ENCODE data around the gene ZNF548.
A peak's percentile ranks its signal among the peaks of the same experiment; 100 is the strongest.
"Not testable (repeated sequence)": the region's sequence is repeated elsewhere in the genome, so short reads cannot be mapped to it uniquely, and the experiment has no call there.

The ZNF548 gene

GRCh38 chr19:57389730-57390598, at the start of gene ZNF548:
ZNF548 (plus strand) TSS chr19:57389854; CDS start chr19:57390100, 246 bp downstream.
- peak; percentile 99 for DNase-seq (ENCODE audit: low spot score)

GRCh38 chr19:57342582-57342981, 47.1 kb upstream of the ZNF548 start:
- no peak for DNase-seq (ENCODE audit: low spot score)

DNA sequence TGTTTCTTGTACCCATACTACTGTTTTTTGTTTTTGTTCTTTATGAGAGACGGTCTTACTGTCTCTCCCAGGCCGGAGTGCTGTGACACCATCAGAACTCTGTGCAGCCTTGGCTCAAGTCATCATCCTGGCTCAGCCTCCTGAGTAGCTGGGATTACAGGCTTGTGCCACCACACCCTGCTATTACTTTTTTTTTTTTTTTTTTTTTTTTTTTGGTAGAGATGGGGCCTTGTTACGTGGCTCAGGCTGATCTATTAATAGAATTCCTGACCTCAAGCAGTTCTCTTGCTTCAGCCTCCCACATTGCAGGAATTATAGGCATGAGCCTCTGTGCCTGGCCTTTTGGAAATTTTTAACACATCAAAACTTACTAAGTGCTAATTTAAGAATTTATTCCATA, 41.5 kb upstream of the ZNF548 start:
- DNase-seq (ENCODE audit: low spot score), result no peak

GRCh38 chr19:57350877-57351805, 38.5 kb upstream of the ZNF548 start, which contains the start of gene ZNF304:
ZNF304 (plus strand) TSS chr19:57351271; CDS start chr19:57351665, 394 bp downstream.
- DNase-seq (ENCODE audit: low spot score), result peak; percentile 94

- no peak for DNase-seq (ENCODE audit: low spot score)
Observed at GRCh38 chr19:57351867-57352266, 37.8 kb upstream of the ZNF548 start.

- no peak for DNase-seq (ENCODE audit: low spot score)
Observed at GRCh38 chr19:57355916-57356315, 33.7 kb upstream of the ZNF548 start.

GRCh38 chr19:57357406-57357805, 32.2 kb upstream of the ZNF548 start:
- no peak for DNase-seq (ENCODE audit: low spot score)

- DNase-seq (ENCODE audit: low spot score), result no peak
Observed at GRCh38 chr19:57359300-57359699, 30.4 kb upstream of the ZNF548 start.

GRCh38 chr19:57362419-57362818, 27.2 kb upstream of the ZNF548 start:
- DNase-seq (ENCODE audit: low spot score), result no peak

DNA sequence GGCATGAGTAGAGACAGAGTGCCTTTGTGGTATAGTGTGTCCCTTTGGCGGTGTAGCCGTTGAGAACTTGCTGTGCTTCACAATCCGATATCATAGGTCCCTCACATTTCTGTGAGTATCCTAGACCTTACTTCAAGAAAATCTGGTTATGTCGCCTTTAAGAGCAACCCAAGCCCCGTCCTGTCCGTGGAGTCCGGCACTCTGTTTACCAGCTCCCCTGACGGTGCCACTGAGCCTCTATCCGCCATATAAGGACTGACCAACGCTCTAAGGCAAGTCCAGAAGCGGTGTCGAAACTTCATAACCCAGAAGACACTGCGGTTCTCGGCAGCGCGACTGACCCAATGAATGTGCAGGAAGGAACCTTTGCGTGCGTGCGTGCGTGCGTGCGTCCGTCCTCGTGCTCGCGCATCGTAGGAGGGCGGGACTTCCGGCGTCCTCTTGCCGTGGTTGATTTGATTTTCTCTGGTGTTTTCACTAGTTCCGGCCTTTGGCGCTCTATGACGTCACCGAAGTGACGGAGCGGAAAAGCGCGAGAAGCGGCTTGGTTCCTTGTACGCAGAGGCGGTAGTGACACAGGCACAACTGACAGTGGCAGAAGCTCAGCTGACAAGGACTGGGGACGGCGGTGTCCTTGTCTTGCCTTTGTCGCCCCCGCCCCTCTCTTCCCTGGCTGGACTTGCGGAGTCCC, 26.5 kb upstream of the ZNF548 start, which contains the start of the genes TRAPPC2B and ZNF547:
Gene TRAPPC2B, plus strand, starts transcription at position 555 of the 691 bp plus-strand sequence. CDS start 1,283 bp downstream, outside the sequence.
Gene ZNF547, plus strand, starts transcription at position 555 of the 691 bp plus-strand sequence. CDS start 5,005 bp downstream, outside the sequence.
- peak; percentile 100 for DNase-seq (ENCODE audit: low spot score)

GRCh38 chr19:57363688-57364181, 25.9 kb upstream of the ZNF548 start:
- DNase-seq (ENCODE audit: low spot score), result no peak

GRCh38 chr19:57366776-57367175, 22.9 kb upstream of the ZNF548 start:
- DNase-seq (ENCODE audit: low spot score), result no peak

DNA sequence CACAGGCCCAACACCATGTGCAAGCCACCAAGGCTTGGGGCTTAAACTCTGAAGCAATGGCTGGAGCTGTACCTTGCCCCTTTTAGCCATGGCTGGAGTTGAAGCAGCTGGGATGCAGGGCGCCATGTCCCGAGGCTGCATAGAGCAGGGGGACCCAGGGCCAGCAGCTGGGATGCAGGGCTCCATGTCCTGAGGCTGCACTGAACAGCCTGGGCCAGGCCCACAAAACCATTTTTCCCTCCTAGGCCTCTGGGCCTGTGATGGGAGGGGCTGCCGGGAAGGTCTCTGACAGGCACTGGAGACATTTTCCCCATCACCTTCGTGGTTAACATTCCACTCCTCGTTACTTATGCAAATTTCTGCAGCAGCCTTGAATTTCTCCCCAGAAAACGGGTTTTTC, 15.5 kb upstream of the ZNF548 start:
- DNase-seq (ENCODE audit: low spot score), result no peak

GRCh38 chr19:57374647-57375046, 15.0 kb upstream of the ZNF548 start:
- DNase-seq (ENCODE audit: low spot score), result not testable (repeated sequence)

- no peak for DNase-seq (ENCODE audit: low spot score)
Observed at GRCh38 chr19:57376151-57376550, 13.5 kb upstream of the ZNF548 start.

DNA sequence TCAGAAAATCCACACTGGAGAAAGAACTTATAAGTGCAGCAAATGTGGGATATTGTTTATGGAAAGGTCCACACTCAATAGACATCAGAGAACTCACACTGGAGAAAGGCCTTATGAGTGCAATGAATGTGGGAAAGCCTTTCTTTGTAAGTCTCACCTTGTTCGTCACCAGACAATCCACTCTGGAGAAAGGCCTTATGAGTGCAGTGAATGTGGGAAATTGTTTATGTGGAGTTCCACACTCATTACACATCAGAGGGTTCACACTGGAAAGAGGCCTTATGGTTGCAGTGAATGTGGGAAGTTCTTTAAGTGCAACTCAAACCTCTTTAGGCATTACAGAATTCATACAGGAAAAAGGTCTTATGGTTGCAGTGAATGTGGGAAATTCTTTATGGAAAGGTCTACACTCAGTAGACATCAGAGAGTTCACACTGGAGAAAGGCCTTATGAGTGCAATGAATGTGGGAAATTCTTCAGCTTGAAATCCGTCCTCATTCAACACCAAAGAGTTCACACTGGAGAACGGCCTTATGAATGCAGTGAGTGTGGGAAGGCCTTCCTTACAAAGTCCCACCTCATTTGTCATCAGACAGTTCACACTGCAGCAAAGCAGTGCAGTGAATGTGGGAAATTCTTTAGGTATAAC, 12.0 kb upstream of the ZNF548 start:
- no peak for DNase-seq (ENCODE audit: low spot score)

DNA sequence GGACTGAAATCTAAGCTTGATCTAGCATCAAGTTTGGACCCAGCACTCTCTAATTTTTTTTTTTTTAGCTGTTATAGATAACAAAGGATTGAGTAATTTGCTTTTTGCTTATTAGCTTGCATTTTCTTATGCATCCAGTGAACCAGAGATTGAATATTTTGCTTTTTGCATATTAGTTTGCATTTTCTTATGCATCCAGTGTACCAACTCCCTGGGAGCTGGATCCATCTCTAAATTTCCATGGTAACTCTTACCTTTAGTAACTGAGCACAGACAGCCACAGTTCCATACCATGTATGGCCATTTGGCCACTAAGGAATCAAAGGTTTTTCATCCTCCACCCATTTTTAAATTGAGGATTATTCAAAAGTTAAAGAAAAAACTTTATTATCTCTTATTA, 8.7 kb upstream of the ZNF548 start:
- DNase-seq (ENCODE audit: low spot score), result no peak

GRCh38 chr19:57382806-57383488, 6.7 kb upstream of the ZNF548 start:
- no peak for DNase-seq (ENCODE audit: low spot score)

DNA sequence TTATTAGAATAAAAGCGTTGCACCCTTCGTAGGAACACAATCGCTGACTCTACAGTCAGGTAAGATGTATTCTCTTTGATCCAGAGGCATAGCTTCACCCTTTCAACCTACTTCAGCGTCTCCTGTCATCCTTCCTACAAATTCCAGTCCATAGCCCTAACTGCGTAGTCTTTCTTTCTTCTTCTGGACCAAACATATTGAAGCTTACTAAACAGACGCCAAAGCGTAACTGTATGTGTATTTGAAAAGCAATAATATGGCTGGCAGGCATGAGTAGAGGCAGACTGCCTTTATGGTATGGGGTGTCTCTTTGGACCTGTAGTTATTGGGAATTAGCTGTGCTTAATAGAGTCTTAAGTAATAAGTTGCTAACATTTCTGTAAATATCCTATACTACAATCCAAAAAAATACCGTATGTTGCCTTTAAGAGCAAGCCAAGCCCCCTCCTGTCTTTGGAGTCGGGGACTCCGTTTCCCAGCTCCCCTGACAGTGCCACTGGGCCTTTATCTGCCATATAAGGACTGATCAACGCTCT, 392 bp upstream of the ZNF548 start:
- no peak for DNase-seq (ENCODE audit: low spot score)

DNA sequence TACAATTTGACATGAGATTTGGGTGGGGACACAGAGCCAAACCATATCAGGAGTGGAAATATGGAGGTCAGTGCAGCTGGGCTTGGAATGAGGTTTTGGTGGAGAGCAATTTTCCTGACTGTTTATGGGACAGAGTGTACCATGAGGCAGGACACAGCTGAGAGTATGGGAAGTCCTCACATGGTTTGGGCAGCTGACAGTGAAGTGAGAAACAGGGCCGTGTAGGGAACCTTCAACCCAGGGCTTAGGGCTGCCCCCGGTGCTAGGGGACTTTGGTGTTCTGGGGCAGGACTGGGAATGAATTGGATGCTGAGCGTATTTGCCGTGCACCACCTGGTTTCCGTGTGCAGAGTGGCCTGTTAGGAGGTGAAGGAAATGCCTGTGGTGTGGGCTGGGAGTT, 6.1 kb downstream of the ZNF548 start:
- no peak for DNase-seq (ENCODE audit: low spot score)

All from left forelimb (tissue), 1 donor.